Esophagus muscularis mucosa (tissue), 4 donors: ENCODE results near the gene PDE4C.

ENCODE experiments used
- EP300 ChIP-seq: sonication (generic); formaldehyde crosslinking; IDR thresholded peaks from one replicate; pipeline ENCODE4 v1.6.1; 2017; ENCODE audit warnings: antibody characterized with exemption
- POLR2A ChIP-seq: fragments of 450-650 bp; IDR thresholded peaks from one replicate; pipeline ENCODE4 v1.6.1; 2017; ENCODE audit warnings: antibody characterized with exemption, moderate library complexity, mild to moderate bottlenecking, low read depth
- TF ChIP-seq, protein P1 (sequence below), 3 experiments: fragments of 200-600 bp in 2 of 3; fragments of 450-650 bp in 1 of 3; sonication (generic) in 2 of 3; IDR thresholded peaks; one replicate each; pipeline ENCODE4 v1.5.1; 2017 to 2019; ENCODE audit warnings: antibody characterized with exemption in 3 of 3, mild to moderate bottlenecking in 2 of 3, moderate library complexity in 1 of 3

GRCh38 chr19:18265582-18265981 lies 39.3 kb upstream of the PDE4C start:
- TF ChIP-seq, protein P1, sequence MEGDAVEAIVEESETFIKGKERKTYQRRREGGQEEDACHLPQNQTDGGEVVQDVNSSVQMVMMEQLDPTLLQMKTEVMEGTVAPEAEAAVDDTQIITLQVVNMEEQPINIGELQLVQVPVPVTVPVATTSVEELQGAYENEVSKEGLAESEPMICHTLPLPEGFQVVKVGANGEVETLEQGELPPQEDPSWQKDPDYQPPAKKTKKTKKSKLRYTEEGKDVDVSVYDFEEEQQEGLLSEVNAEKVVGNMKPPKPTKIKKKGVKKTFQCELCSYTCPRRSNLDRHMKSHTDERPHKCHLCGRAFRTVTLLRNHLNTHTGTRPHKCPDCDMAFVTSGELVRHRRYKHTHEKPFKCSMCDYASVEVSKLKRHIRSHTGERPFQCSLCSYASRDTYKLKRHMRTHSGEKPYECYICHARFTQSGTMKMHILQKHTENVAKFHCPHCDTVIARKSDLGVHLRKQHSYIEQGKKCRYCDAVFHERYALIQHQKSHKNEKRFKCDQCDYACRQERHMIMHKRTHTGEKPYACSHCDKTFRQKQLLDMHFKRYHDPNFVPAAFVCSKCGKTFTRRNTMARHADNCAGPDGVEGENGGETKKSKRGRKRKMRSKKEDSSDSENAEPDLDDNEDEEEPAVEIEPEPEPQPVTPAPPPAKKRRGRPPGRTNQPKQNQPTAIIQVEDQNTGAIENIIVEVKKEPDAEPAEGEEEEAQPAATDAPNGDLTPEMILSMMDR (IDR thresholded peaks at IDR 0.05), result no peak
- TF ChIP-seq EP300 (no peak), POLR2A (no peak)
